SK-N-SH (cell line): ENCODE measurements around the gene DPF3. TPM values are rescaled to one million over a fixed set of nuclear protein-coding genes. Genes with fewer than 3 reads are reported as not detected.

ENCODE experiments used
- CTCF ChIA-PET: fragments of 300-600, 350-600 bp; formaldehyde crosslinking; extraction: SDS; loops from one replicate; lab custom pipeline; 2021; lab: Yijun Ruan, JAX
- POLR2A ChIA-PET: fragments of 350-600 bp; sonication (Branson Sonifier 250); formaldehyde crosslinking; extraction: SDS; loops from one replicate; lab custom pipeline; 2020; ENCODE audit warnings: antibody characterized with exemption, inconsistent platforms; lab: Yijun Ruan, JAX
- DNase-seq: peaks from one replicate; pipeline ENCODE4 v3.0.0; 2012
- H2AFZ ChIP-seq: fragments of 200-600 bp; sonication (generic); 2 replicates; pipeline ENCODE4 v1.8.1; 2016; ENCODE audit warnings: antibody characterized with exemption, mild to moderate bottlenecking, low read depth
- H3F3A ChIP-seq: fragments of 200-600 bp; sonication (generic); replicated peaks from 2 replicates; pipeline ENCODE3; 2016; ENCODE audit warnings: antibody characterized with exemption, mild to moderate bottlenecking; ENCODE audit not compliant: insufficient read depth
- H3K27ac ChIP-seq, 2 experiments: fragments of 200-500 bp in 1 of 2; fragments of 200-600 bp in 1 of 2; sonication (Bioruptor generic) in 1 of 2; sonication (generic), shearing (Covaris generic) in 1 of 2; 2 replicates each; pipeline versions ENCODE4 v1.5.1 to v1.6.1; 2014 to 2016; ENCODE audit warnings: low read depth in 2 of 2, inconsistent platforms in 1 of 2, low read length in 1 of 2, mild to moderate bottlenecking in 1 of 2, mixed read lengths in 1 of 2
- H3K27me3 ChIP-seq: fragments of 200-600 bp; sonication (generic), shearing (Covaris generic); 2 replicates; pipeline ENCODE4 v1.6.1; 2016; ENCODE audit warnings: mixed run types; ENCODE audit not compliant: insufficient read depth
- H3K36me3 ChIP-seq, 2 experiments: fragments of 200-500 bp in 1 of 2; fragments of 200-600 bp in 1 of 2; sonication (Bioruptor generic) in 1 of 2; sonication (generic) in 1 of 2; replicated peaks in 1 of 2; 2 replicates each; pipeline versions ENCODE3 to v1.5.1; 2014 to 2016; ENCODE audit warnings: low read length in 1 of 2, mild to moderate bottlenecking in 1 of 2; ENCODE audit not compliant: insufficient read depth in 2 of 2, control insufficient read depth in 1 of 2
- H3K4me1 ChIP-seq, 2 experiments: fragments of 200-500 bp in 1 of 2; fragments of 200-600 bp in 1 of 2; sonication (Bioruptor generic) in 1 of 2; sonication (generic), shearing (Covaris generic) in 1 of 2; 2 replicates each; pipeline versions ENCODE4 v1.5.1 to v1.6.1; 2014 to 2016; ENCODE audit warnings: low read depth in 1 of 2, low read length in 1 of 2, mixed run types in 1 of 2; ENCODE audit not compliant: insufficient read depth in 2 of 2, control insufficient read depth in 1 of 2
- H3K4me2 ChIP-seq: fragments of 200-600 bp; sonication (generic), shearing (Covaris generic); 2 replicates; pipeline ENCODE4 v1.6.1; 2017; ENCODE audit warnings: mixed run types
- H3K4me3 ChIP-seq, 2 experiments: fragments of 200-500 bp in 1 of 2; fragments of 200-600 bp in 1 of 2; sonication (Bioruptor generic) in 1 of 2; sonication (generic), shearing (Covaris generic) in 1 of 2; 2 replicates each; pipeline versions ENCODE4 v1.5.1 to v1.8.1; 2014 to 2016; ENCODE audit warnings: low read depth in 2 of 2, inconsistent platforms in 1 of 2, low read length in 1 of 2, mild to moderate bottlenecking in 1 of 2, mixed read lengths in 1 of 2, moderate library complexity in 1 of 2
- H3K79me2 ChIP-seq: fragments of 200-600 bp; sonication (generic); 2 replicates; pipeline ENCODE4 v1.8.1; 2017; ENCODE audit warnings: mild to moderate bottlenecking; ENCODE audit not compliant: insufficient read depth
- H3K9ac ChIP-seq: fragments of 200-600 bp; sonication (generic); 2 replicates; pipeline ENCODE4 v1.6.1; 2017; ENCODE audit warnings: mixed run types
- H3K9me2 ChIP-seq: fragments of 200-600 bp; sonication (generic); 2 replicates; pipeline ENCODE4 v1.6.1; 2017; ENCODE audit warnings: mixed run types
- H3K9me3 ChIP-seq: fragments of 200-600 bp; sonication (generic); 2 replicates; pipeline ENCODE4 v1.6.1; 2017; ENCODE audit warnings: mixed run types, mild to moderate bottlenecking, moderate library complexity
- H4K20me1 ChIP-seq: fragments of 200-600 bp; sonication (generic); 2 replicates; pipeline ENCODE4 v1.6.1; 2017; ENCODE audit warnings: mild to moderate bottlenecking, mixed run types; ENCODE audit not compliant: insufficient read depth
- EP300 ChIP-seq, 2 experiments: IDR thresholded peaks; 2 replicates each; pipeline versions ENCODE4 v1.4.0 to v1.6.1; 2012; ENCODE audit warnings: borderline replicate concordance in 1 of 2, low read depth in 1 of 2, low read length in 1 of 2
- FOSL2 ChIP-seq: IDR thresholded peaks from 2 replicates; pipeline ENCODE4 v1.4.0; 2012; ENCODE audit warnings: low read depth, mild to moderate bottlenecking, moderate library complexity, borderline replicate concordance
- FOXM1 ChIP-seq: IDR thresholded peaks from 2 replicates; pipeline ENCODE4 v1.4.0; 2012; ENCODE audit warnings: low read depth, mild to moderate bottlenecking
- JUND ChIP-seq: IDR thresholded peaks from 2 replicates; pipeline ENCODE4 v1.4.0; 2012
- MEF2A ChIP-seq: IDR thresholded peaks from 2 replicates; pipeline ENCODE4 v1.4.0; 2012; ENCODE audit warnings: low read depth, borderline replicate concordance
- PBX3 ChIP-seq: IDR thresholded peaks from 2 replicates; pipeline ENCODE4; 2012
- RCOR1 ChIP-seq: fragments of 150-350 bp; IDR thresholded peaks from 2 replicates; pipeline ENCODE4 v1.6.1; 2017; ENCODE audit warnings: antibody characterized with exemption, low read length
- SMC3 ChIP-seq: IDR thresholded peaks from 2 replicates; pipeline ENCODE4 v1.6.1; 2012; ENCODE audit warnings: low read depth, low read length, improper control_type of control experiment
- TCF12 ChIP-seq: IDR thresholded peaks from 2 replicates; pipeline ENCODE4 v1.4.0; 2012
- USF2 ChIP-seq: fragments of 150-350 bp; IDR thresholded peaks from 2 replicates; pipeline ENCODE4 v1.6.1; 2017; ENCODE audit warnings: antibody characterized with exemption, low read length, low read depth, borderline replicate concordance
- YY1 ChIP-seq: IDR thresholded peaks from 2 replicates; pipeline ENCODE4 v1.4.0; 2012; ENCODE audit warnings: low read depth, mild to moderate bottlenecking
- ZBTB33 ChIP-seq: IDR thresholded peaks from 2 replicates; pipeline ENCODE4 v1.4.0; 2012; ENCODE audit warnings: low read depth, borderline replicate concordance
- WGBS: methylation state at CpG from one replicate; pipeline ENCODE4 v1.1.6; 2017; ENCODE audit warnings: low lambda C conversion rate; 5-methylcytosine and 5-hydroxymethylcytosine counted together
- polyA plus RNA-seq, 3 experiments: library from polyadenylated mRNA; depleted of rRNA; stranded (reverse); fragments of >200 nt; gene quantifications; 2 replicates each; pipeline ENCODE4 v1.2.3, GENCODE V29; 2012
- TF ChIP-seq, protein P1 (sequence below): IDR thresholded peaks from 2 replicates; pipeline ENCODE4 v1.4.0; 2012; ENCODE audit warnings: low read depth, borderline replicate concordance

DPF3 gene
- polyA plus RNA-seq, 1 of the 3 experiments (the other 2 are of a cell fraction) = 2.8 TPM

GRCh38 chr14:72907886-72908285 lies 14.0 kb upstream of the DPF3 start:
- TF ChIP-seq RCOR1 = no peak
- TF ChIP-seq FOXM1 = no peak
- no peak for TF ChIP-seq EP300 (IDR thresholded peaks at IDR 0.05; ENCODE audit: borderline replicate concordance in 1 of 2, low read depth in 1 of 2, low read length in 1 of 2)
- no peak for TF ChIP-seq ZBTB33
- peak; percentile 67 for TF ChIP-seq FOSL2
- no peak for TF ChIP-seq SMC3
- peak; percentile 61 for TF ChIP-seq TCF12
- peak; percentile 38; the same call in 1 of the 2 replicates for TF ChIP-seq JUND
- no peak for TF ChIP-seq USF2
- TF ChIP-seq MEF2A = peak; percentile 42; the same call in 1 of the 2 replicates
- TF ChIP-seq, protein P1, sequence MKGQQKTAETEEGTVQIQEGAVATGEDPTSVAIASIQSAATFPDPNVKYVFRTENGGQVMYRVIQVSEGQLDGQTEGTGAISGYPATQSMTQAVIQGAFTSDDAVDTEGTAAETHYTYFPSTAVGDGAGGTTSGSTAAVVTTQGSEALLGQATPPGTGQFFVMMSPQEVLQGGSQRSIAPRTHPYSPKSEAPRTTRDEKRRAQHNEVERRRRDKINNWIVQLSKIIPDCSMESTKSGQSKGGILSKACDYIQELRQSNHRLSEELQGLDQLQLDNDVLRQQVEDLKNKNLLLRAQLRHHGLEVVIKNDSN = no peak
- TF ChIP-seq YY1 = no peak
- 33% methylated on average over 5 of the region's 5 CpGs for WGBS
- CTCF ChIA-PET = interaction anchor here (0.5 to 5.1 kb wide), 4 partner anchors 40 to 395 kb away, joined by 4 to 43 read pairs (median 18); no protein-coding TSS in a partner anchor
- no peak for DNase-seq
- H2AFZ ChIP-seq = no peak overlapping the region
- H3K4me3 ChIP-seq = no peak overlapping the region
- no peak overlapping the region for H3K9ac ChIP-seq
- peak overlapping the region; percentile 8; the same call in 1 of the 2 replicates for H3K4me2 ChIP-seq
- H3K27me3 ChIP-seq = no peaks in the 10 kb centered on the region
- no peaks in the 10 kb centered on the region for H3K9me2 ChIP-seq
- POLR2A ChIA-PET = no interaction called here
- H3F3A ChIP-seq = no peaks in the 10 kb centered on the region
- H3K79me2 ChIP-seq = no peaks in the 10 kb centered on the region
- no peaks in the 10 kb centered on the region for H3K9me3 ChIP-seq
- H3K27ac ChIP-seq = no peak overlapping the region
- no peaks in the 10 kb centered on the region for H4K20me1 ChIP-seq
- H3K36me3 ChIP-seq = no peaks in the 10 kb centered on the region
- H3K4me1 ChIP-seq = peaks cover 0 to 33% of the 10 kb centered on the region in 2 experiments; a peak in 1 of 4 replicates

DNA sequence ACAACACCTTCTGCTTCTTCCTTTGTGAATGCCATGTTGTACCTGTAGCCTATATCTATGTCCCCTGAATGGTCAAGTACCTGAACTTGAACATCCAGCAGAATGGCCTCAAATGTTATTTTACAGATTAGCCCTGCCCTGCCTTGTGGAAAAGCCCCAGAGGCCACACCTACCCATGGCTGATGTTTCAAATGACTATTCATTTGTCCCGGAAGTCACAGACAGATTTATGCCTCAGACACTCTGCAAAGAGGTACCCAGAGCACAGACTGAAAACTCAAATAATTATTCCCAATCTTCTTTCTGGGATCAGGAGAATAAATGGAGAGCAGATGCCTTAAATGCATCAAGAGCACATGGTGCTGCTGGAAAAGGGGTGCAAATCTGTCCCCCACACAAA lies 13.0 kb upstream of the DPF3 start:
- Histone ChIP-seq H2AFZ (no peak overlapping the region), H3K9me3 (no peaks in the 10 kb centered on the region), H3K4me3 (no peak overlapping the region), H3K9me2 (no peaks in the 10 kb centered on the region), H3K27ac (no peak overlapping the region), H3F3A (no peaks in the 10 kb centered on the region), H3K27me3 (no peaks in the 10 kb centered on the region), H4K20me1 (no peaks in the 10 kb centered on the region), H3K9ac (no peak overlapping the region), H3K79me2 (no peaks in the 10 kb centered on the region), H3K36me3 (no peaks in the 10 kb centered on the region), H3K4me2 (peak overlapping the region; percentile 8; the same call in 1 of the 2 replicates), H3K4me1 (peaks cover 0 to 33% of the 10 kb centered on the region in 2 experiments; a peak in 1 of 4 replicates)
- WGBS = 60% methylated on average over 1 of the region's 1 CpG
- DNase-seq = no peak
- no peak for TF ChIP-seq FOSL2
- peak; percentile 15; the same call in 1 of the 2 replicates for TF ChIP-seq PBX3
- CTCF ChIA-PET = interaction anchor here (1.1 to 10.8 kb wide), 3 partner anchors 41 to 393 kb away, joined by 6 to 339 read pairs (median 31); no protein-coding TSS in a partner anchor
- POLR2A ChIA-PET = no interaction called here
